Mesendoderm (in vitro differentiated cells): ENCODE data around the gene RBBP9.
"Not testable (repeated sequence)": the region's sequence is repeated elsewhere in the genome, so short reads cannot be mapped to it uniquely, and the experiment has no call there.

Source experiments
- DNase-seq: peaks from one replicate; pipeline ENCODE4 v3.0.0; 2013
- H2AK5ac ChIP-seq: 2 replicates; pipeline ENCODE4 v1.6.1; 2013; ENCODE audit warnings: low read length, inconsistent platforms
- H2BK120ac ChIP-seq: 2 replicates; pipeline ENCODE4 v1.6.1; 2013; ENCODE audit warnings: low read depth, mild to moderate bottlenecking, low read length, moderate library complexity, mixed read lengths
- H2BK15ac ChIP-seq: replicated peaks from 2 replicates; pipeline ENCODE4 v1.6.1; 2013; ENCODE audit warnings: low read depth, mild to moderate bottlenecking, moderate library complexity
- H2BK5ac ChIP-seq: 2 replicates; pipeline ENCODE4 v1.6.1; 2013; ENCODE audit warnings: low read length, inconsistent platforms
- H3K18ac ChIP-seq: 2 replicates; pipeline ENCODE4 v1.6.1; 2013; ENCODE audit warnings: mild to moderate bottlenecking, low read length, mixed read lengths
- H3K23ac ChIP-seq: one replicate; pipeline ENCODE4 v1.6.1; 2013; ENCODE audit warnings: low read length
- H3K27ac ChIP-seq: 2 replicates; pipeline ENCODE4 v1.5.1; 2013; ENCODE audit warnings: low read depth, mild to moderate bottlenecking, inconsistent platforms, low read length, moderate library complexity
- H3K27me3 ChIP-seq: 2 replicates; pipeline ENCODE4 v1.6.1; 2013; ENCODE audit warnings: low read length, control low read depth, mild to moderate bottlenecking, inconsistent platforms; ENCODE audit not compliant: insufficient read depth, poor library complexity
- H3K36me3 ChIP-seq: 2 replicates; pipeline ENCODE4 v1.6.1; 2013; ENCODE audit warnings: low read length, inconsistent platforms; ENCODE audit not compliant: control insufficient read depth, insufficient read depth
- H3K4ac ChIP-seq: one replicate; pipeline ENCODE4 v1.6.1; 2013; ENCODE audit warnings: low read depth, mild to moderate bottlenecking, low read length, moderate library complexity
- H3K4me1 ChIP-seq: 2 replicates; pipeline ENCODE4 v1.6.1; 2013; ENCODE audit warnings: low read depth, low read length, inconsistent platforms; ENCODE audit not compliant: control insufficient read depth
- H3K4me2 ChIP-seq: 2 replicates; pipeline ENCODE4 v1.6.1; 2013; ENCODE audit warnings: low read length
- H3K4me3 ChIP-seq: 2 replicates; pipeline ENCODE4 v1.5.1; 2013; ENCODE audit warnings: mild to moderate bottlenecking, low read length
- H3K56ac ChIP-seq: one replicate; pipeline ENCODE4 v1.6.1; 2013; ENCODE audit warnings: low read length
- H3K79me1 ChIP-seq: 2 replicates; pipeline ENCODE4 v1.6.1; 2013; ENCODE audit warnings: low read length, inconsistent platforms
- H3K79me2 ChIP-seq: 2 replicates; pipeline ENCODE4 v1.6.1; 2013; ENCODE audit warnings: mild to moderate bottlenecking, low read length; ENCODE audit not compliant: control insufficient read depth, insufficient read depth
- H3K9ac ChIP-seq: 2 replicates; pipeline ENCODE4 v1.6.1; 2013; ENCODE audit warnings: low read length, inconsistent platforms
- H4K5ac ChIP-seq: one replicate; pipeline ENCODE4 v1.6.1; 2013; ENCODE audit warnings: low read length
- H4K8ac ChIP-seq: one replicate; pipeline ENCODE4 v1.6.1; 2013; ENCODE audit warnings: low read depth, mild to moderate bottlenecking, control low read depth, low read length, moderate library complexity
- WGBS: extraction: QIAGEN DNeasy Blood & Tissue Kit; methylation state at CpG from one replicate; pipeline ENCODE4 v1.1.7; 2013; ENCODE audit warnings: low lambda C conversion rate, missing lambda C conversion rate; ENCODE audit not compliant: insufficient coverage; ENCODE audit errors: extremely low coverage; 5-methylcytosine and 5-hydroxymethylcytosine counted together

The RBBP9 gene

DNA sequence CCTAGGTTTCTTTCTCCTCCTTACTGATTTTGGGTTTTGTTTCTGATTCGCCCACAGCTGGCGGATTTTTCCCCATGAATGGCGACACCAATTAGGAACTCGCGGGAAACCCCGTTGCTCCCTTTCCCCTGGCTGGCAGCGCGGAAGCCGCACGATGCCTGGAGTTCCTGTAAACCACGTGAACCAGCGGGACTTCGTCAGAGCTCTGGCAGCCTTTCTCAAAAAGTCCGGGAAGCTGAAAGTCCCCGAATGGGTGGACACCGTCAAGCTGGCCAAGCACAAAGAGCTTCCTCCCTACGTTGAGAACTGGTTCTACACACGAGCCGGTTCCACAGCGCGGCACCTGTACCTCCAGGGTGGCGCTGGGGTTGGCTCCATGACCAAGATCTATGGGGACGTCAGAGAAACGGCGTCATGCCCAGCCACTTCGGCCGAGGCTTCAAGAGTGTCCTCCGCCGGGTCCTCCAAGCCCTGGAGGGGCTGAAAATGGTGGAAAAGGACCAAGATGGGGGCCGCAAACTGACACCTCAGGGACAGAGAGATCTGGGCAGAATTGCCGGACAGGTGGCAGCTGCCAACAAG lies 7.5 kb upstream of the RBBP9 start:
- Histone ChIP-seq H3K56ac (no peak overlapping the region), H4K5ac (no peak overlapping the region), H3K18ac (no peak overlapping the region), H3K27ac (no peak overlapping the region), H4K8ac (no peak overlapping the region), H2BK15ac (no peak overlapping the region), H3K79me2 (peaks cover 9% of the 10 kb centered on the region), H3K79me1 (peaks cover 7% of the 10 kb centered on the region), H3K23ac (no peak overlapping the region), H3K27me3 (no peaks in the 10 kb centered on the region), H2BK5ac (no peak overlapping the region), H3K4me2 (no peak overlapping the region), H3K9ac (no peak overlapping the region), H3K36me3 (no peaks in the 10 kb centered on the region), H2AK5ac (no peak overlapping the region), H2BK120ac (no peak overlapping the region), H3K4me3 (no peak overlapping the region), H3K4me1 (peaks cover 3% of the 10 kb centered on the region), H3K4ac (no peak overlapping the region)
- no CpG with 5 or more reads among the region's 31 CpGs for WGBS
- DNase-seq = no peak

- H4K5ac ChIP-seq, H3K23ac ChIP-seq, H2BK15ac ChIP-seq, H3K27ac ChIP-seq, H2BK5ac ChIP-seq, H2BK120ac ChIP-seq, H3K4me2 ChIP-seq, H3K9ac ChIP-seq, H4K8ac ChIP-seq, H3K4me3 ChIP-seq, DNase-seq, H3K79me1 ChIP-seq, H3K4ac ChIP-seq, H3K79me2 ChIP-seq, H2AK5ac ChIP-seq, H3K18ac ChIP-seq, H3K36me3 ChIP-seq, H3K56ac ChIP-seq, H3K27me3 ChIP-seq, H3K4me1 ChIP-seq: not testable (repeated sequence)
- no CpG with 5 or more reads among the region's 1 CpG for WGBS
Measured at GRCh38 chr20:18501672-18502071, 4.6 kb upstream of the RBBP9 start.

- H4K5ac ChIP-seq = no peak overlapping the region
- no peak for DNase-seq
- no peak overlapping the region for H4K8ac ChIP-seq
- H3K4me1 ChIP-seq = no peaks in the 10 kb centered on the region
- H2AK5ac ChIP-seq = no peak overlapping the region
- H3K79me2 ChIP-seq = no peaks in the 10 kb centered on the region
- H3K56ac ChIP-seq = no peak overlapping the region
- H3K4me2 ChIP-seq = no peak overlapping the region
- H3K9ac ChIP-seq = no peak overlapping the region
- no peak overlapping the region for H3K4me3 ChIP-seq
- no peaks in the 10 kb centered on the region for H3K27me3 ChIP-seq
- no CpG with 5 or more reads among the region's 3 CpGs for WGBS
- H2BK15ac ChIP-seq = no peak overlapping the region
- no peak overlapping the region for H2BK5ac ChIP-seq
- no peak overlapping the region for H3K4ac ChIP-seq
- no peak overlapping the region for H2BK120ac ChIP-seq
- no peak overlapping the region for H3K18ac ChIP-seq
- H3K27ac ChIP-seq = no peak overlapping the region
- H3K23ac ChIP-seq = no peak overlapping the region
- H3K36me3 ChIP-seq = no peaks in the 10 kb centered on the region
- H3K79me1 ChIP-seq = no peaks in the 10 kb centered on the region
Measured at GRCh38 chr20:18497603-18498002, 578 bp upstream of the RBBP9 start.

- no peak overlapping the region for H2BK5ac ChIP-seq
- peak overlapping the region; percentile 7 for H3K9ac ChIP-seq
- no peaks in the 10 kb centered on the region for H3K79me1 ChIP-seq
- no peaks in the 10 kb centered on the region for H3K79me2 ChIP-seq
- no peaks in the 10 kb centered on the region for H3K27me3 ChIP-seq
- H3K36me3 ChIP-seq = no peaks in the 10 kb centered on the region
- H4K8ac ChIP-seq = no peak overlapping the region
- no peaks in the 10 kb centered on the region for H3K4me1 ChIP-seq
- no peak overlapping the region for H3K23ac ChIP-seq
- no CpG with 5 or more reads among the region's 7 CpGs for WGBS
- H3K4ac ChIP-seq = no peak overlapping the region
- no peak overlapping the region for H4K5ac ChIP-seq
- H2BK15ac ChIP-seq = no peak overlapping the region
- H3K27ac ChIP-seq = no peak overlapping the region
- no peak overlapping the region for H2AK5ac ChIP-seq
- no peak for DNase-seq
- no peak overlapping the region for H3K18ac ChIP-seq
- no peak overlapping the region for H2BK120ac ChIP-seq
- peak overlapping the region; percentile 11 for H3K4me2 ChIP-seq
- no peak overlapping the region for H3K56ac ChIP-seq
- H3K4me3 ChIP-seq = no peak overlapping the region
Measured at GRCh38 chr20:18496042-18496441, 983 bp downstream of the RBBP9 start.

GRCh38 chr20:18488301-18488700 lies 8.7 kb downstream of the RBBP9 start:
- H2BK120ac ChIP-seq = no peak overlapping the region
- H3K9ac ChIP-seq = no peak overlapping the region
- no CpG with 5 or more reads among the region's 3 CpGs for WGBS
- H3K4ac ChIP-seq = no peak overlapping the region
- H3K4me2 ChIP-seq = no peak overlapping the region
- no peak overlapping the region for H3K56ac ChIP-seq
- no peak overlapping the region for H4K5ac ChIP-seq
- H3K4me3 ChIP-seq = no peak overlapping the region
- no peaks in the 10 kb centered on the region for H3K4me1 ChIP-seq
- no peak overlapping the region for H2BK5ac ChIP-seq
- H3K18ac ChIP-seq = no peak overlapping the region
- H3K23ac ChIP-seq = no peak overlapping the region
- H3K27me3 ChIP-seq = no peaks in the 10 kb centered on the region
- H3K79me2 ChIP-seq = no peaks in the 10 kb centered on the region
- H3K79me1 ChIP-seq = no peaks in the 10 kb centered on the region
- no peak overlapping the region for H2BK15ac ChIP-seq
- H3K27ac ChIP-seq = no peak overlapping the region
- no peak for DNase-seq
- H2AK5ac ChIP-seq = no peak overlapping the region
- no peak overlapping the region for H4K8ac ChIP-seq
- H3K36me3 ChIP-seq = peaks cover 3% of the 10 kb centered on the region

DNA sequence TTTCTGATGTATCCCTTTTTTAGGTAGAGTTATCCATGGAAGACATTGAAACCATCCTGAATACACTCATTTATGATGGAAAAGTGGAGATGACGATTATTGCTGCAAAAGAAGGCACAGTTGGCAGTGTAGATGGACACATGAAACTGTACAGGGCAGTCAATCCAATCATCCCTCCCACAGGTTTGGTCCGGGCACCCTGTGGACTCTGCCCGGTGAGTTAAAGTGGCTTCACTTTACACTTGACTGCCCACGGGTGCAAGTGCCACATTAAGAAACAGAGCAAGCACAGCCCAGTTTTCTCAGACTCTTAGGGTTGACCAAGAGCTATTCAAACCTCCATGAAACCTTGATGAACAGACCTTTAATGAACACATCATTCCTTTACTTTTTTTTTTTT lies 15.4 kb downstream of the RBBP9 start:
- Histone ChIP-seq H3K18ac (no peak overlapping the region), H2BK15ac (no peak overlapping the region), H4K8ac (no peak overlapping the region), H2BK120ac (no peak overlapping the region), H2BK5ac (no peak overlapping the region), H3K56ac (no peak overlapping the region), H4K5ac (no peak overlapping the region), H2AK5ac (no peak overlapping the region), H3K4me1 (no peaks in the 10 kb centered on the region), H3K4ac (no peak overlapping the region), H3K36me3 (peaks cover 3% of the 10 kb centered on the region), H3K4me2 (no peak overlapping the region), H3K27me3 (no peaks in the 10 kb centered on the region), H3K4me3 (no peak overlapping the region), H3K27ac (no peak overlapping the region), H3K79me2 (no peaks in the 10 kb centered on the region), H3K23ac (no peak overlapping the region), H3K79me1 (no peaks in the 10 kb centered on the region), H3K9ac (no peak overlapping the region)
- DNase-seq = no peak
- WGBS = no CpG with 5 or more reads among the region's 4 CpGs
